NCI-H1092 (cell line): Measurements from ENCODE around the gene CA4.
A peak's percentile ranks its signal among the peaks of the same experiment; 100 is the strongest.

ENCODE experiments used
- DNase-seq: peaks from one replicate; lab custom pipeline; 2025; lab: John Stamatoyannopoulos, UW

The CA4 gene

DNA sequence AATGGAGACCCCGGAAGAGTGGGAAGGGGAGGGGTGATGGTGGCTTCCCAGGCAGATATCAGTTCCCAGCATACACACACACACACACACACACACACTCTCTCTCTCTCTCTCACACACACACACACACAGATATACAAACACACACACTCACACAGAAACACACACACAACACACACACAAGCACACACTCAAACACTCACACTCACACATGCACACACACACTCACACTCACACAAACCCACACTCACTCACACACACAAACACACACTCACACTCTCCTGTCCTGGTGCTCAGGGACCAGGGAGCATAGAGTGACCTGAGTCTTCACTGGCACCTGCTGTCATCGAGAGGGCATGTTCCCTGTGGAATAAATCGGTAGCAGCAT lies 5.6 kb downstream of the CA4 start:
- DNase-seq: no peak

DNA sequence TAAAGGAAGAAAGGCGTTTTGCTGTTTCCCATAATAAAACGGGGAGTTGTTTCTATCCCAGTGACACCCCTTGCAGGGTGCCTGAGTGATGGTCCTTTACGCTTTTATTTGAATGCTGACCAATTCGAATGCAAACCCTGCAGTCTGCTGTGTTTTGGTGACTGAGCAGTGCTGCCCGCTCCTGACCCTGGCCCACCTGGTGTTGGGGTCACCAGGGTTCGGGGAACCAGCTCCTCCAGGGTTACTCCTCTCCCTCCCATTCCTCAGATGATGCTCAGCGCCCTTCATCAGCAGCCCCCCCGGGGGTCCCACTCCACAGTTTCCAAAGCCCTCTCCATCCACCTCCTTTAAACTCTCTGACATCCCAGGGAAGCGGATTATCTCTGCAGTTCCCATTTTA lies 6.0 kb downstream of the CA4 start:
- DNase-seq: no peak

DNA sequence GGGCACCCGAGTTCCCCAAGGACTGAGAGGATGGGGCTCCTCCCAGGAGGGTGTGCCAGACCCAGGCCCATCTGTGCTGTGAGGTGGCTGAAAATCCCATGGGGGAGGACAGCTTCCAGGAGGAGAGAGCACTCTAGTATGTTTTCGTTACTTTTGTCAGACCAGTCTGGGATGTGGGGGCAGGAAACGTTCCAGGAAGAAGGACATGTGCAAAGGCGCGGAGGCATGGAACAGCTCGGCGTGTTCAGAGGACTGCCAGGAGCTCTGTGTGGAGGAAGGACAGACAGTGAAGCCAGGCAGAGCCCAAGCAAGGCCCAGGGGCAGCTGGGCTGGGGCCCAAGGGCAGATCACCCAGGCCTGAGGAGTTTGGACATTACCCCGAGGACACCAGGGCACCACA lies 7.0 kb downstream of the CA4 start:
- no peak for DNase-seq

DNA sequence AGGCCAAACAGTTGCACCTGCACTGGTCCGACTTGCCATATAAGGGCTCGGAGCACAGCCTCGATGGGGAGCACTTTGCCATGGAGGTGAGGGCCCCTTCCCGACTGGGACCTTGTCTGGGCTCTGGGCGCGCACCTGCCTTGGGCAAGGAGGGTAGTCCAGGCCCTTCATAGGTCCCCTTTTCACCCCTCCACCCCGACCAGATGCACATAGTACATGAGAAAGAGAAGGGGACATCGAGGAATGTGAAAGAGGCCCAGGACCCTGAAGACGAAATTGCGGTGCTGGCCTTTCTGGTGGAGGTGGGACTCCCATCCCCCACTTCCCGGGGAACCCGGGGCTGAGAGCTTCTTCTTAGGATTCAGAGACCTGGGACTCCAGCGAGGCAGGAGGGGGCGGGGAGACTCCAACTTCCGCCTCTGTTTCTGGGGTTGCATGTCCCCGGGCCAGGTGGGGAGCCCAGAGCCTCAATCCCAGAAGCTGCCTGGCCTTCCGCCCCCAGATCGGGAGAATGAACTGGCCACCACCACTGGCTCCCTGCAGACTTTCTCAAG lies 7.8 kb downstream of the CA4 start:
- DNase-seq: no peak

DNA sequence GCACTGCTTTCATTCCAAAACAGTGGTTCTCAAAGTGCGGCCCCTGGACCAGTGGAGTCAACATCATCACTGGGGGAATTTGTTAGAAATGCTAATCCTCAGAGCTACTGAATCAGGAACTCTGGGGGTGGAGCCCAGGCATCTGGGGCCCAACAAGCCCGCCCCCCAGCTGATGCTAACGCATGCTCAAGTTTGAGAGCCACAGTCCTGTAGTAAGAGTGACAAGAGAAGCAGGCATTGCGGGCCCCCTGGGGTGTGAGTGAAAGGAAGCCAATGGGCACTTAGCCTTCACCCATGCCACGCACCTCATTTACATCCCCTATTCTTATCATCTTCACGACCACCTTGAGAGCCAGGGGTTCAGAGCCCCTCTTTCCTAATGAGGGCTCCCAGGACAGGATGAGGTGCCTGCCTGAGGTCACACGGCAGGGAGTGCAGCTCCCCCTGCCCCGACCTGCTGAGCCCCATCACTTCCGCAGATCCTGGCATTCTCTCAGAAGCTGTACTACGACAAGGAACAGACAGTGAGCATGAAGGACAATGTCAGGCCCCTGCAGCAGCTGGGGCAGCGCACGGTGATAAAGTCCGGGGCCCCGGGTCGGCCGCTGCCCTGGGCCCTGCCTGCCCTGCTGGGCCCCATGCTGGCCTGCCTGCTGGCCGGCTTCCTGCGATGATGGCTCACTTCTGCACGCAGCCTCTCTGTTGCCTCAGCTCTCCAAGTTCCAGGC lies 9.1 kb downstream of the CA4 start:
- no peak for DNase-seq

DNA sequence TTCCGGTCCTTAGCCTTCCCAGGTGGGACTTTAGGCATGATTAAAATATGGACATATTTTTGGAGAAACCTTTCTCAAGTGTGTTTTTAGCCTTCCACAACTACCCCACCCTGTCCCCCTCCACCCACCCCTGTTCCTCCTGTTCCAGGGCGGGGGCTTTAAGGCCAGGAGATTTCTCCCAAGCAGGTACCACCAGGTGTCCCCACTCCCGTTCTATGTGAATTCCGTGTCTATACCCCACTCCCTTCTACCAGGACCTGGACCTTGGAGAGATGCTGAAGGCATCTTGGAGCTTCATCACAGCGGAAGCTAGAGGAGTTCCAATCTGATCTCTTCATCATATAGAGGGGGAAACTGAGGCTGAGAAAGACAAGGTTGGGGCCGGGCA lies 9.7 kb downstream of the CA4 start:
- DNase-seq: no peak

DNA sequence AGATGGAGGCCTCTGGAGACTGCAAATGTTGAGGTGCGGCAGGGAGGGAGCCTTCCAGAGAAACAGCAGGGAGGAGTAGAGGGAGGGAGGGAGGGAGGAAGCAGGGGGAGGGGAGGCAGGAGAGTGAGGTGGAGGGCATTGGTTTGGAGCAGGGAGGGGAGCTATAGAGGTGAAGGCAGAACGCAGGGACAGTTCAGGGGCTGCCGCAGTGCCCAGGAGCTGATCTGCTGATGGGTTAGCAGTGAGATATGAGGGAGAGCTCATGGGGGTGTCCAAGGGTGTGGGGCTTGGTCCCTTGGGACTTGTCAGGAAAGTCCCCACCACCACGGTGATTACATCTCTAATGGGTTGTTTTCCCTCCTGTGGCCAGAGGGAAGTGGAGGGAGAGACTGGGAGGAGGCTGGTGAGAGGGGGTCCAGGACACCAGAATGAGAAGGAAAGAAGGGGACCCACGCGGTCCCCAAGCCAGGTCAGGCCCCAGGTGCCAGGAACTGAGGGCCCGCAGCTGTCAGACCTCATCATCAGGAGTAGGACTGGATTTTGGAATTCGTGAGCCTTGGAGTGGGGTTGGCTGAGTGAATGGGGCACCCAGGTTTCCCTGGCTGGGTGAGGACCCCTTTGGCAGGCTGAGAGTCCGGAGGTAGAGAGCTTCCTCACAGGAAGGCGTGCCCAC lies 11.2 kb downstream of the CA4 start:
- no peak for DNase-seq

DNA sequence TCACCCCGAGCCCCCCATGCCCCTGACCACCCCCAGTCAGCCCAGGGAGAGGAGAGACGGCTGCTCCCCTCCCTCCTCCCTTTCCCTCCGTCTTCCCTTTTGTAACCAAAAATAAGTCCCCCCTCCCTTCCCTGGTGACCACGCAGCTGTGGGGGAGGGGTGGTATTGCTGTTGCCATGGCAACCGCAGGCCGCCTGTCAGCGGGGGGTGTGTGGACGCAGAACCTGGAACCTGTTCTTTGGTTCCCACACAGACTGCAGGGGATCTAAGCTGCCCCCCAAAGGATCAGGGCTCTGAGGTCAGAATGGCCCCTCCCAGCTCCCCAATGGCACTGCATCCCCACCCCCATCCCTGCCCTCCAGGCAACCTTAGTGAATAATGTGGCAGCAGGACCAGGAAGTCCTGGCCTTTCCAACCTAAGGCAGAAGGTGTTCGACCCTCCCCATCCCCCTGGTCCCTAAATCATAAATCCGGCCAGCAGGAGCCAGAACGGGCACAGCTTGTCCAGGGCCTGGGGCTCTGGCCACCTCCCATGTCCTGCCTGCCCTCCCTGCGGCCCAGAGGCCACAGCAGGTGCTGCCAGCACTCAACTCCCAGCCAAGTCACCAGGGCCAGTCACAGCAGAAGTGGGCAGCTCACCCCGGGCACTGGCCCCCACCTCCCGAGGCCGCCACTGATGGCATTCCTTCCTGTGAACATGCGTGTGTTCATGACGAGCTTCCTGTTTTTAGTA lies 12.0 kb downstream of the CA4 start:
- no peak for DNase-seq

DNA sequence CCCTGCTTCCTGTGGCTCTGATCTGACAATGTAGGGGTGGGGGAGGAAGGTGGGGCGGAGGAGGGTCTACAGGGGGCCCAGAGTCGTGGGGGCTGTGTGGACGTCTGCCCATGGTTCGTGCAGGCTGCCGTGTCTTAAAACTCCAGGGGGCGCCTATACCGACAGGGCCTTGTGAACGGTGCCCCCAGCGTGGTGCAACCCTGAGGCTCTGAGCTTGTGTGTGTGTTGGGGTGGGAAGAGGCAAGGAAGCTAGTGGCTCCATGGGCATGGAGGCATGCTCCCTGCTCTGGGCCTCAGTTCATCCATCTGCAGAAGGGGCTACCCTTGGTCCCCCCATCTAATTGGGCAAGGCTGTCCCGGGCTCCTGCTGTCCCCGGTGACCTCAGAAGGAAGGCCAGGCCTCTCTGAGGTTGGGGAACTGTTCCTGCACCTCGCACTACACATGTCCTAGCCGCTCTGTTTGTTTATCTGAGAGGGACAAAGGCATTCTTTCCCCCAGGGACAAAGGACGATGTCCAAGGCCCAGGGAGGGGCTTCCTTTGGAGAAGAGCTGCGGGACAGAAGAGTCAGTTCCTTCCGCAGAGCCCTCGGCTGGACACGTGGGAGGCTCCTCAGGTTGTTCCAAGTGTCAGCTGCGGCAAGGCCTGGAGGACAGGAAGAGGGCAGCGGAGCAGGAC lies 13.5 kb downstream of the CA4 start:
- no peak for DNase-seq

DNA sequence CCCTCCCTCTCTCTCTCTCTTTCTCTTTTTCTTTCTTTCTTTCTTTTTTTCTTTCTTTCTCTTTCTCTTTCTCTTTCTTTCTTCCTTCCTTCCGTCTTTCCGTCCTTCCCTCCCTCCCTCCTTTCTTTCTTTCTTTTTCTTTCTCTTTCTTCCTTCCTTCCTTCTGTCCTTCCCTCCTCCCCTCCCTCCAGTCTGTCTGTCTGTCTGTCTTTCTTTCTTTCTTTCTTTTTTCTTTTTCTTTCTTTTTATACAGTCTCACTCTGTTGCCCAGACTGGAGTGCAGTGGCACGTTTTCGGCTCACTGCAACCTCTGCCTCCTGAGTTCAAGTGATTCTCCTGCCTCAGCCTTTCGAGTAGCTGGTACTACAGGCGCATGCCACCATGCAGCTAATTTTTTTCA lies 14.4 kb downstream of the CA4 start:
- DNase-seq: no peak

DNA sequence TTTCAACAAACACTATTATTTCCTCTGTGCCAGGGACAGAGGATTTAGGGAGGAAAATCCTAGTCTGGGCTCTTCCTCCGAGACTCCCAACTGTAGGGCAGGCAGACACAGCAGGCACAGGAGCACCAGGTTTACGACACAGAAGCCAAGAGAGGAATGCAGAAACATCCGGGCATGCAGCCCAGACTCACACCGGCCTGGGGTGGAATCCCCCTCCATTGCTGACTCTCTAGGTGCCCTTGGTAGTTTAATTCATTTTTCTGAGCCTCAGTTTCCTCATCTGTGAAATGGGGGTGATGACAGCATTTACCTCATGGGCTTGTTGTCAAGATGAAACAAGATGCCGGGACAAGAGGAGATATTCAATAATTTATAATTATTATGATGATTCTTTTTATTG lies 14.9 kb downstream of the CA4 start:
- no peak for DNase-seq

DNA sequence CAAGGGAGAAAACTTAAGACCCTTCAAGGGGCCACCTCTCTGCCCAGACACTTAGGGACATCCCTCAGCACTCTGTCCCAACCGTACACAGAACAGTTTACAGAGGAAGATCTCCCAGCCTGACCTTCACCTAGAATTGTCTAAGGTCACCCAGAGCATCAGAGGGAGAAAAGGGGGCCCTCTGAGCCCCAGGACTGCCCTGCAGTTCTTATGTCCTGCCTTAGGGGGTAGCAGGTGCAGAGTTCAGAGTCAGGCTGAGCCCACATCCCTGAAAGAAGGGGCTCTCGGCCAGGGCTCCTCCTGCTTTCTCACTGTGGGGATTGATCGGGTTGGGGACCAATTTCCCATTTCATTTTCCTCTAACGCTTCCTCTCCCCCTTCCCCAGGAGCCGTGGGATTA lies 15.4 kb downstream of the CA4 start:
- DNase-seq: no peak

DNA sequence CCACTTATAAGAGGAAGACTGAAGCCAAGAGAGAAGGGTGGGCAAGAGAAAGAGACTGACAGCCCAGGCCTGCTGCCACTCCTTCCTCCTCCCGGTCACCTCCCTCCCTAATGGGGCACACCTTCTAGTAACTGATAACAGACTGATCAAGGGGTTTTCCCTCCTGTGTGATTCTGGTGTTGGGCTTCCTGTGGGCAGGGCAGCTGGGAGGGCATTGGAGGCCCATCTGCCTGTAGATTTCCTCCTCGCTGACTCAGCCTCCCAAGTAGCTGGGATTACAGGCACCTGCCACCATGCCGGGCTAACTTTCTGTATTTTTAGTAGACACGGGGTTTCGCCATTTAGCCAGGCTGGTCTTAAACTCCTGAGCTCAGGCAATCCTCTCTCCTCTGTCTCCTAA lies 16.2 kb downstream of the CA4 start:
- no peak for DNase-seq

DNA sequence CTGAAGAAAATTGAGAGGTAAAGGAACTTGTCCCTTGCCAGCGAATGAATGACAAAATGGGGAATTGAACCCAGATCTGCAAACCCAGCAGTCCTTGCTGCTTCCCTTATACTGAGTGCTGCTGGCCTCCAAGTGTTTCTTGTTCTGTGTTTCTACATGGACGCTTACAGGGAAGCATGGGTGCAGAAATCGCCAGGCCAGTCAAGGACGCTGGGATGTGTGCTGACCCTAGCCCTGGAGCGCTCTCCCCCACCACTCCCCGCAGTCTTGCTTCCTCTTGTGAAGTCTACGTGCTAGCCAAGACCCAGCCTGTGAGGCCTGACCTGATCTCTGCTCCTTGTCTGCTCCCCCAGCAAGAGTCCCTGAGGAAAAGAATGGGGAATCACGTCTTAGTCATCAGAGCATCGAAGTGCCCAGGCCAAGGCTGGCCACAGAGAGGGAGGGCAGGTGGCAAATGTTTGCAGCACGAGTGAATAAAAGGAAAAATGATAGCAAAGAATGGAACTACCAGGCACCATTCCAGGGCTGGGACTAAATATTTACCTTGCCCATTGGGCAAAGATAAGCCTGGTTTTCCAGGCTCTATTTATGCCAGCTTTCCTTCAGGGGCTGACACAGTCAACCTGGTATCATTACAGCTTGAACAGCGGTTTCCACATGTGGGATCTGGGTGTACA lies 17.4 kb downstream of the CA4 start:
- DNase-seq: peak; percentile 77

DNA sequence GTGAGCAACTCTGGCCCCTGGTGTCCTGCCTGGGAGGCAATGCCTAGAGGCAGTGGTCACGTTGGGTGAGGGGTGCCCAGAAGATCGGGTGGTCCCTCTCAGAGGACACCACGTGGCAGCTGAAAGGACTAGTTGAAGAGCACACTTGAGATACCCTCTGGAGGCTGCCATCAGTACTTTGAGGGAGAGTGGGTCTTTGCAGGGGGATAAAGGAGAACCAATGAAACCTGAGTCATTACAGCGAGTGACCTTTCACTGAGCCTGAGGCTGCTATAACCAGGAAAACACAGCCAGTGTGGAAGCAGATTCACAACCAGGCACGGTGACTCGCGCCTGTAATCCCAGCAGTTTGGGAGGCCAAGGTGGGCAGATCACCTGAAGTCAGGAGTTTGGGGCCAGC lies 18.9 kb downstream of the CA4 start:
- no peak for DNase-seq

DNA sequence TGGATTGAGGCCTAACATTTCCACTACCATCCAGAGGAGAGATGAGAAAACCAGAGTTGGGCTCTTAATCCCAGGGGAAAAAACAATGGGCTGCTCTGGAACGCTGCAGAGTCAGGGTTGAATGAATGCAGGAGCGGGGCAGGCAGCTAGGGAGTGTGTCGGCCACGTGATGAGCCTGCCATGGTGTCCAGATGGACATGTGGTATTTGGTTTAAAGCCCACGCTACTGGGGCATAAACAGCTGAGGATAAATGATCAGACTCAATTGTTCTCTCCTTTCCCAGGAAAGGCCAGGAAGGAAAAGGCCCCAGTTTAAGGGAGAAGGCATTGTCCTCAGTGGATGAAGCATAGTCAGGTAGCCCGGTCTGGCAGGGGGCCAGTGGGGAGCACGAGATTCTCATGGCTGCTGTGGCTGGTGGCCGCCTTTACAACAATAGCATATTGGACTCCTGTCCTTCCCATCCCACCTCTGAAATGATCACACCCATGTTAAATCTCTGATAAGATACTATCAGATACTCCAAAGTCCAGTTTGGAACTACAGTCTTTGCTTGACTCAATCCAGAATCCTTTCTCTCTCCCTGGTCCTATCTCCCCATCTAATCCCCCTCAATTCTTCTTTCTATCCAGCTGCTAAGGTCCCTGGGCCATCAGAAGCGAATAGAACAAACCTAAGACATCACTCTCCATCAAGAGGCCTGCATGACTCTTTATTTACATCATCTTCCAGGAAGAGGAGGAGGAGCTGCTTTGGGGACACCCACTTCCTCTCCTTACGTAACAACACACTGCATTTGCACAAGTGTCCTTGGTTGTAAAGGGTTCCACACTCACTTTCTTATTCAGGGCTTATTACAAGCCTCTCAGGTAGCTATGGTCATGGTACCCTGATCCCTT lies 20.4 kb downstream of the CA4 start:
- DNase-seq: no peak

DNA sequence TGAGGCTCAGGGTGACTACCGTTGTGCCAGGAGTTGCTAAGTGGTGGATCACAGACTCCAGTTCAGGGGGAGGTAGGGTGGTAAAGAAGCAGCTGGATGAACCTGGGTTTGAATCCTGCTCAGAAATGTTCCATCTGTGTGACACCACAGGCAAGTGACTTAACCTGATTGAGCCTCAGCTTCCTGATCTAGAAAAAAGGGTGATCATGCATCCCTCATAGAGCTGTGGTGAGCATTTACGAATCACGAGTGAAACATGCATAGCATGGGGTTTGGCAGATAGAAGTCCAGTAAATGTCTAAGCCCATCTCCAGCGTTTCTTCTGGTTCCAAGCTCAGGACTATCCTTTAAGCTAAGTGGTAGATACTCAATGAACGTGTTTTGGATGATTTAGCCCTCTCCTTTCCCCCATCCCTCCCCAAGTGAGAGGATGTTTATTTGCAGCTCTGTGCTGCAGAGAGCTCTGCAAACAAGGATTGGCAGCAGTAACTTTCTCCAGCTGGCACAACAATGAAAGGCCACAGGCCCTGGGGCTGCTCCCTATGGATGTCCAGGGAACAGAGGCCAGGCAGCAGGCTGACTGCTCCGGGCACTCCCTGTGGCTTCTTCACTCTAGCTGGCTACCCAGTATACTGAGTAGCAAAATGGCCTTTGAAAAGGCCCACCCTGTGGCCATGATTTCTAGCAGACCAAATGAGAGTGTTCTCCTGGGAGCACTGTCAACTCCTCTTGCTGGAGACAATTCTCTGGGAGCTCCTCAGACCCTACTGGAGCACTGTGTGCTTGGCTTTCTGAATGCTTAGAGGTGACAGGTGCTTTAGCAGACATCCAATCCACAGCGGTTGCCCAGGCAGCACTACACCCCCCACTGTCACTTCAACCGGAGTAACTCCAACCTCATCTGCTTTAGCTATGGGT lies 21.3 kb downstream of the CA4 start:
- DNase-seq: peak; percentile 85

DNA sequence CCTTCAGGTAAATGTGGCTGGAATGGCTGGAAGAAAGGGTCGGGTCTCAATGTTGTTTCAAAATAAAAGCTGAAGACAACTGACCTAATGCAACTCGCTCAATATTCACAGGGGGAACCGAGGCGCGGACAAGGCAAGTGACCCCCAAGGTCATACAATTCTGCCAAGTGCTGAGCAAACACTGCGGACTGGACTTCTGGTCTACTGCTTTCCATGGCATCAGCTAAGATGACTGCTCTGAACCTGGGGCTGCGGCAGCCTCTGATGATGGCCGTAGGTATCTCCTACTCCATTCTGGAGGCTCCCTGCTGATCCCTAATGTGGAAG lies 21.9 kb downstream of the CA4 start:
- DNase-seq: no peak

DNA sequence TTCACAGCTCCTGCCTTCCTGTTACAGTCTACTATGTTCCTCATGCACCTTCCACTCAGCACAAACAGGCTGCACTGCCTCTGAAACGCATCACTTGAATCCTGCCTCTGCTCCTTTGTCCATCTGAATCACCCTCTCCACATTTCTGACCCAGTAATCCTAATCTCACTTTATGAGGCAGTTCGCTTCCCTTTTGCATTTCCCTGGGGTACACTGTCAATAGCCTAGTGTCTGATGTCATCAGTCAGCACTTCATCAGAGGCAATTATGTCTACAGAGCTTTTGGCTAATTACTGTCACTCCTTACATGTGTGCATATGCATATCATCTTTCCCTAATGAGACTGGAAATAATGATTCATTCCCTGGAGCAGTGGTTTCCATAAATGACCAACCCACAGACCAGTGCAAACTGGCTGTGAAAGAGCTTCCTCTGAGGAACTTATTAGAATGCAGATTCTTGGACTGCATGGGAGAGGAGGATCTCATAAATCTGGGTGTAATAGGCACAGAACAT lies 23.6 kb downstream of the CA4 start:
- no peak for DNase-seq

DNA sequence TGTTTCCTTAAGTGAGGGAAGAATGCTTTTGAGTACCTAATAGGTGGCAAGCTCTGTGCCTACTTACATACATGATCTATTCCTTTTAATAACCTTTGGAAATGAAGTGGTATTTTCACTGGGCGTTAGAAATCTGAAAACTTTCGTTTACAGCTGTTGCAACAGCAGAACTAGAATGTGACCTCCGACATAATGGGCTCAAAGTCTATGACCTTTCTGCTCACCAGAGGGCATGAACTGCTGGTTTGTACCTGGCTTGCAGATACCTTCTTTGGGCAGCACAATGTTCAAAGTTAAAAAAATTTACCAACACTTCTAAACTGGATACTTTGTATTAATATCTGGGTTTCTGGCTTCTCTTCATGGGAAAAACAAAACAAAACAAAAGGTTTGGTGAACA lies 24.3 kb downstream of the CA4 start:
- DNase-seq: no peak
